ENCODE results near the gene DHRS11.
"Not testable (repeated sequence)": the region's sequence is repeated elsewhere in the genome, so short reads cannot be mapped to it uniquely, and the experiment has no call there.

DHRS11 gene

GRCh38 chr17:36593656-36594316 is 2.1 kb downstream of the DHRS11 start:
- DNase-seq (ENCODE audit: low read depth): no peak

- no peak for DNase-seq (ENCODE audit: low read depth)
Observed at GRCh38 chr17:36594626-36595401, 3.1 kb downstream of the DHRS11 start.

DNA sequence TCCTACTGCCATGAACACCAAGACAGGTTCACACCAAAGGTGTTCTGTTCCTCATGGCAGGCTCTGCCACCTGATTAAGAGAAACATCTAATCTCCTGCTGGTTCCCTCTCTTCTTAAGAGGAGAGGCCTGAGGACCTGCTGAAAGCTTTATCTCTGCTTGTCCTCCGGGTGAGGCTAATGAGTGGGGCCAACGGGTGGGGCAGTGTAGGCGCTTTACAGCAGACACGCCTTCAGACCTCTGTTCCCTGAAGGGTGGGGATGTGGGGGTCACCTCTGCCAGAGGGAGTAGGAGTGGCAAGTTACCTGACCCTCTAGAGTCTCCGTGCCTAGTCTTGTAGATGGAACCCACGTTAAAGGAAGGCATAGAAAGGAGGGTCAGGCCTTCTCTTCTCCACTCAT is 5.5 kb downstream of the DHRS11 start:
- no peak for DNase-seq (ENCODE audit: low read depth)

- no peak for DNase-seq (ENCODE audit: low read depth)
Observed at GRCh38 chr17:36597866-36598777, 6.4 kb downstream of the DHRS11 start.

- DNase-seq (ENCODE audit: low read depth): no peak
Observed at GRCh38 chr17:36598951-36599401, 7.3 kb downstream of the DHRS11 start.

- no peak for DNase-seq (ENCODE audit: low read depth)
Observed at GRCh38 chr17:36599546-36600250, 8.0 kb downstream of the DHRS11 start.

DNA sequence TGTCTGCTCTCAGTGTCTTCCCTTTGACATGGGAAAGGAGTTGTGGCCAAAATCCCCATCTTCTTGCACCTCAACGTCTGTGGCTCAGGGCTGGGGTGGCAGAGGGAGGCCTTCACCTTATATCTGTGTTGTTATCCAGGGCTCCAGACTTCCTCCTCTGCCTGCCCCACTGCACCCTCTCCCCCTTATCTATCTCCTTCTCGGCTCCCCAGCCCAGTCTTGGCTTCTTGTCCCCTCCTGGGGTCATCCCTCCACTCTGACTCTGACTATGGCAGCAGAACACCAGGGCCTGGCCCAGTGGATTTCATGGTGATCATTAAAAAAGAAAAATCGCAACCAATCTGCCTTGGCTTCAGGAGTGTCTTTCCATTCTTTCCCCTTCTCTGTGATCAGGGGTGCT is 8.8 kb downstream of the DHRS11 start:
- DNase-seq (ENCODE audit: low read depth): no peak

DNA sequence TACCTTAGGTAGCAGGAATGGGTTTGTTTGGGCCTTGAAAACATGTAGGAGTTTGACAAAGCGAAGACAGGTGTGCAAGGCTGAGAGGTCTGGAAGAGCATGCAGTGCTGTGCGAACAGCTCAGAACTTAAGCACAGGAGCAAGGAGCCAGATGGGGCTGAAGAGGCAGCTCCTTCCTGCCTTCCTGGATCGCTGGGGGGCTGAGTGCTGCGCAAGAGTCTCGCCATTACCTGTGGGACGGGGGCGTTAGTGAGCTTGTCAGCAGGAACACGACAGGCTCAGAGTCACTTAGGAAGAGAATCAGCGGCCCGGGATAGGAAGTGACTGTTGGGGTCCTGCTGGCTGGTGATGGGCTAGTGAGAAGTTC is 9.2 kb downstream of the DHRS11 start:
- DNase-seq (ENCODE audit: low read depth): no peak

DNA sequence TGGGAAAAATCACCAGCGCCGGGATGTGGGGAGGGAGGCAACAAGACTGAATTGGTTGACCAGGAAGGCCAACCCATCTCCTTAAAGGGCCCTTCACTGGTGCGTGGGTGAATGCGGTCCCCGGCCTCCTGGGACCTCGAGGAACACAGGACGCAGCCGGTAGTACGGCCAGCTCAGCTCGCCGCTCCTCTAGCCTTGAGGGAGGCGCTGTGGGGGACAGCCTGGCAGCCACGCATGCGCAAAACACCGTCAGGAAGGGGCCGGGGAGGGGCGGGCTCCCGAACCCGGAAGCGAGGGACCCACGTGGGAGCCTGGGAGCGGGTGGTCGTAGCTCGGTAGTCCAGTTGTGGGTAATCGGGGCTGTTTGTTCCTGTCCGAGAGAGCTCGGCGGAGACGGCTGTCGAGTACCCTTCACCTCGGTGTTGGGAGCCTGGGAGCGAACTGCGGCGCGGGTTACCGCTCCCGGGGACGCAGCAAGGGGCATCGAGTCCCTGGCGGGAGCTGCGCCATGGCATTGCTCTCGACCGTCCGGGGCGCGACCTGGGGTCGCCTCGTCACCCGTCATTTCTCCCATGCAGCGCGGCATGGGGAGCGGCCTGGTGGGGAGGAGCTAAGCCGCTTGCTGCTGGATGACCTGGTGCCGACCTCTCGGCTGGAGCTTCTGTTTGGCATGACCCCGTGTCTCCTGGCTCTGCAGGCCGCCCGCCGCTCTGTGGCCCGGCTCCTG is 9.8 kb downstream of the DHRS11 start, which contains the start of gene MRM1:
MRM1 (plus strand) TSS at position 281 of the 727 bp plus-strand sequence; CDS start at position 509, 228 bp downstream.
- DNase-seq (ENCODE audit: low read depth): peak; percentile 74

- no peak for DNase-seq (ENCODE audit: low read depth)
Observed at GRCh38 chr17:36602030-36602748, 10.5 kb downstream of the DHRS11 start.

- peak; percentile 28 for DNase-seq (ENCODE audit: low read depth)
Observed at GRCh38 chr17:36602924-36603384, 11.3 kb downstream of the DHRS11 start.

DNA sequence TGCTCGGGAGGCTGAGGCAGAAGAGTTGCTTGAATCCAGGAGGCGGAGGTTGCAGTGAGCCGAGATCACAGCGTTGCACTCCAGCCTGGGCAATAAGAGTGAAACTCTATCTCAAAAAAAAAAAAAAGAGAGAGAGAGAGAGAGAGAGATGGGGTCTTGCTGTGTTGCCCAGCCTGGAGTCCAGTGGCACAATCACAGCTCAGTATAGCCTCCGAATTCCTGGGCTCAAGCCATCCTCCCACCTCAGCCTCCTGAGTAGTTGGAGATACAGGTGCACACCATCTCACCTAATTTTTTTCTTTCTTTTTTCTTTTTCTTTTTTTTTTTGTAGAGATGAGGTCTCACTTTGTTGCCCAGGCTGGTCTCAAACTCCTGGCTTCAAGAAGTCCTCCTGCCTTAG is 13.3 kb downstream of the DHRS11 start:
- DNase-seq (ENCODE audit: low read depth): not testable (repeated sequence)

DNA sequence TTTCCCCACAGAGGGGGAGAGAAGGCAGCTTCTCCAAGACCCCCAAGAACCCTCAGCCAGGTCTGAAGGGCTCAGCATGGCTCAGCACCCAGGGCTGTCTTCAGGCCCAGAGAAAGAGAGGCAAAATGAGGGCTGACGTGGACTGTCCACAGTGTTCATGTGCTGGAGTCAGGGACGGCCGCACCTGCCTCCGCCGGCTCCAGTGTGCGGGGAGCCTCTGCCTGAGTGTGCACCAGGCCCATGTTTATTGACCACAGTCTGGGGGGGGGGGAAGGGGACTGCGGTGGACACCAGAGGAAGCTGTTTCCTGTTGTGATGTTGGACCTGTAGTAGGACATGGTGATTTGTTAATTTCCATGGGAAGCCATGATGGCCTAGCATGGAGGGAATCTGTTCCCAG is 16.6 kb downstream of the DHRS11 start:
- DNase-seq (ENCODE audit: low read depth): no peak

DNA sequence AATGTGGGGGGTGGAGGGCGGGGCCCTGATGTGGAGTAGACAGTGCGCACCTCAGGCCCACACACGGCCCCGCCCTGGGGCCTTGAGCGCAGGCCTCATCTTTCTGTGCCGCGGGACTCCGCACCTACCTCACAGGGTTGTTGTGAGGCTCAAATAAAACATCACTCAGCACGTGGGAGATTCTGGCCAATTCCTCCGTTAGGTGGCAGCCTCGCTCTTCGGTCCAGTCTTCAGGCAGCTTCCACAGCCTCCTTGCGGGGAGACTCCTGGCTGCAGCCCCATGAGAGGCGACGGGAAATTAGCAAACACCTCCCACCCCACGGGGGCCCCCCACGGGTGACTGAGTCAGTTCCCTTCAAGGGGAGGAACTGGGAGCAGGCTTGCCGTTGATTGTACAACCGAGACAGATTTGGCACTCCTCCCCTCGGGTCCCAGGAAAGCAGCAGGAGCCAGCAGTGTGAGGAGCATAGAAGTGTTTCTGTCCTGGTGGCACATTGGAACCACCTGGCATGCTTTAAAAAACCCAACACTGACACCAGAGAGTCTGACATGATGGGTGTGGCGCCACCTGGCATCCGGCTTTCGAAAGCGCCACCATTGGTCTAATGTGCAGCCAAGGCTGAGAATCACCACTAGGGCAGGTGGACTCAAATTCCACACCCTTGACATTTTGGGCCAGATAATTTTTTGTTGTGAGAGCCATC is 17.3 kb downstream of the DHRS11 start:
- DNase-seq (ENCODE audit: low read depth): peak; percentile 51

DNA sequence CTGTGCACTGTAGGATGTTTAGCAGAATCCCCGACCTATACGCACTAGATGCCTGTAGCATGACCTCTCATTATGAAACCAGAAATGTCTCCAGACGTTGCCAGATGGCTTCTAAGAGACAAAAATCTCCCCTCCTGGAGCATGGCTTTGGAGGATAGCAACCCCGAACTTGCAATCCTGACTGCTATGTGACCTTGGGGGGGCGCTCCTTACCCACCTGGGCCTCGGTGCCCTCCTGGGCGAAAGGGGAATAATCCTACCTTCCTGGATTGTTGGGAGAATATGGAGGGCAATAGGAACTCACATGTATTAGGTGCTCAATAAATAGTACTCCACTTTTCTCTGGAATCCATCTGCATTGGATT is 17.8 kb downstream of the DHRS11 start:
- DNase-seq (ENCODE audit: low read depth): no peak

- no peak for DNase-seq (ENCODE audit: low read depth)
Observed at GRCh38 chr17:36610474-36610873, 18.8 kb downstream of the DHRS11 start.

DNA sequence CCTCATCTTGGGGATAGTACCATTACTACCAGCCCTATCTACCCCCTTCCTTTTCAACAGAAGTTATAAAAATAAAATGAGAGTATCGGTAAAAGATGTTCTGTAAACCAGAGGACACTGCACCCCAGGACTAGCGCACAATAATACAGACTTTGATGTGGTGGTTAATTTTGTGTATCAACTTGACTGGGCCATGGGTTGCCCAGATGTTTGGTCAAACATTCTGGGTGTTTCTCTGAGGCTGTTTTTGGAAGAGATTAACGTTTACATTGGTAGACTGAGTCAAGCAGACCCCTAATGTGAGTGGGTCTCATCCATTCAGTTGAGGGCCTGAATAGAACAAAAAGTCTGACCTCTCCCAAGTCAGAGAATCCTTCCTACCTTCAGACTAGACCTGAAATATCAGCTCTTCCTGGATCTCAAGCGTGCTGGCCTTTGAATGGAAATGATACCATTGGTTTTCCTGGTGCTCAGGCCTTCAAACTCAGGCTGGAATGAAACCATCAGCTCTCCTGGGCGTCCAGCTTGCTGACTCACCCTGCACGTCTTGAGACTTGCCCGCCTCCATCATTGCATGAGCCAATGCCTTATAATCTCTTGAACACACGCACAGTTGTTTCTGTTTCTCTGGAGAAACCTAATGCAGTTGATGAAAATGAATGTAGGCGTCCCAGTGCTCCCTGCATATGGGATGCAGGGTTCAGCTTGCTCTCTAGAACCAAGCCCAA is 19.8 kb downstream of the DHRS11 start:
- DNase-seq (ENCODE audit: low read depth): peak; percentile 70

DNA sequence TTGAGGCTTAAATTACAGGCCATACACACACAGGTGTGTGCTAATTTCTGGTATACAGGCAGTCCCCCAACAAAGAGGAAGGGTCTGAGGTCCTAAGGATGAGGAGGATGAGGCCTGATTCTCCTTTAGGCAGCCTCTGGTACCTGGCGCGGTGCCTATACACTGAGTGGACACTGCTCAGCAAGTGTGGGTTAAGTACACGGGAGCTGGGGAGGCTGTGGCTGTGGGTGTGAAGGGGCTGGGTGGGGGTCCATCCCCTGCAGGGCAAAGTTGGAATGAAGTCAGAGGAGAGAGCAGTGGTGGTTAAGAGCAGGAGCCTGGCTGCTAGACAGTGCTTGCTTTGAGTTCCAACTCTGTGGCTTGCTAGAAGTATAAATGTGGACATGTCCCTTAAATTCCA is 20.6 kb downstream of the DHRS11 start:
- no peak for DNase-seq (ENCODE audit: low read depth)

DNA sequence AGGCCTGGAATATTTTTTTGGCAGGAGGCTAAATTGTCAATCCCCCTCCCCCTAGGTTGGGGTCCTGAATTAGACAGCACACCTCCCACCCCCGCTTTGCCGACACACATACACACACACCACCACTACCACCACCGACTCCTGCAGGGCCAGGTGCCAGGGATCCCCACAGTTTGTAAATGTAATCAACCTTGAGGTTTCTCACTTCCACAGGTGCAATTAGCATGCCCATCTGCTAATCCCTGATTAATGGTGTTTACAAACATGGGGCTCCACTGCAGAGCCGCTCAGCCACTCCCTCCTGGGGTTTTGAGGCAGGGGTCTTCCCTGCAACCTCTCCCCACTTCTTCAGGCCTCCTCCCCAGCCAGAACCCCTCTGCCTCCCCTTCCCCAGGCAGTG is 21.5 kb downstream of the DHRS11 start:
- no peak for DNase-seq (ENCODE audit: low read depth)
